Fibroblast of mammary gland (primary cell): ENCODE measurements around the gene TAS2R40.
"Not testable (repeated sequence)": the region's sequence is repeated elsewhere in the genome, so short reads cannot be mapped to it uniquely, and the experiment has no call there.

Source experiments
- DNase-seq: peaks from one replicate; pipeline ENCODE4 v3.0.0-alpha.2; 2010; ENCODE audit warnings: low read depth
- H3K4me3 ChIP-seq: 2 replicates; pipeline ENCODE4 v1.5.1; 2011; ENCODE audit warnings: low read depth, mild to moderate bottlenecking, low read length, moderate library complexity; ENCODE audit not compliant: control insufficient read depth
- TF ChIP-seq, protein P1 (sequence below): conservative IDR thresholded peaks from 2 replicates; pipeline ENCODE4 v1.5.1; 2011; ENCODE audit warnings: low read depth, low read length, inconsistent platforms; ENCODE audit not compliant: control insufficient read depth, insufficient read depth

TAS2R40 gene

DNA sequence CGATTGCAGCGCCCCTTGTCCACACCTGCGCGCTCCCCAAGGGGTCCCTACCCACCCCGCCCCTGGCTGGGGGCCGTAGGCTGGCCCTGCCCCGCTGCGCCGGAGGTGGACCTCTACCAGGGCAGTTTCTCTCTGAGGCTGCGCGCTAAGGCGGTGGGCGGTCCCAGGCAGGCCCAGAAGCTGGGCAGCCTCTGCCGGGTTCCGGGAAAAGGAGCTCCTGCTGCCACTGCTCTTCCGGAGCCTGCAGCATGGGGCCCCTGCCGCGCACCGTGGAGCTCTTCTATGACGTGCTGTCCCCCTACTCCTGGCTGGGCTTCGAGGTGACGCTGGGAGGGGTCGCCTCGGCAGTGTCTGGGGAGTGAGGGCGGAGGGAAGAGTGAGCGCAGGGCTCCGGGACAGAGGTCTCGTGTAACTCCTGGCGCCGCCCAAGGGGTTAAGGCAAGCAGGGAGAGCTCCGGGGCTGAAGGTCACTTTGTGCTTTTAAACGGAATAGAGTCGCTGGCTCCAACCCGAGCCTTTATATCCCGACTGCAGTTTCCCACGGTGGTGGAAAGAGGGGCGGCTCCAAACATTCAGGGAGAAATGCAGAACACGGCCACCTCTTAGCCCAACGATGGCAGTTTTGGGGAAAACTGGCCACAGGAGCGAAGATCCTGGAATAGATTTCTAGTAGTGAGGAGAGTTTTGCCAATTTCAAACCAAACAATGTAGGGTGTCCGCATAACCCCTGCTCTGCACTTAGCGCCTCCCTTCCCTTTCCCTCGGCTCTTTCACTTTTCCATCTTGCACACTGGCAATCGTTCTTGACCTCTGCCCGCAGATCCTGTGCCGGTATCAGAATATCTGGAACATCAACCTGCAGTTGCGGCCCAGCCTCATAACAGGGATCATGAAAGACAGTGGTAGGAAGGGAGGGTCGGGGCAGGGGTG is 41.7 kb downstream of the TAS2R40 start, which contains the start of gene GSTK1:
GSTK1 (plus strand) TSS at position 176 of the 930 bp plus-strand sequence; CDS start at position 249, 73 bp downstream.
- DNase-seq = peak; percentile 51

DNA sequence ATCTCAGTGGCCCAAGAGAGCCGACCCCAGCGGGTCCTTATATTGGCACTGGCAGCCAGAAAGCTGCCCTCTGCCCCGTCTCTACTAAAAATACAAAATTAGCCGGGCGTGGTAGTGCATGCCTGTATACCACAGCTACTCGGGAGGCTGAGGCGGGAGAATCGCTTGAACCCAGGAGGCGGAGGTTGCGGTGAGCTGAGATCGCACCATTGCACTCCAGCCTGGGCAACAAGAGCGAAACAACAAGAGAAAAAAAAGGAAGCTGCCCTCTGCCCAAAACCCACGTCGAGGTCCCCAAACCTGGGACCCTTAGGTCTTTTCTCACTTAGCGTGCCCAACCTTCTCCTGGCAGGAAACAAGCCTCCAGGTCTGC is 42.3 kb downstream of the TAS2R40 start:
- DNase-seq = not testable (repeated sequence)
- peak overlapping the region; percentile 89 for H3K4me3 ChIP-seq

More for the DNA sequence above, 41.7 kb downstream of the TAS2R40 start, which contains the start of gene GSTK1:
- H3K4me3 ChIP-seq = peak within 1 kb of the TSS; percentile 89
- TF ChIP-seq, protein P1, sequence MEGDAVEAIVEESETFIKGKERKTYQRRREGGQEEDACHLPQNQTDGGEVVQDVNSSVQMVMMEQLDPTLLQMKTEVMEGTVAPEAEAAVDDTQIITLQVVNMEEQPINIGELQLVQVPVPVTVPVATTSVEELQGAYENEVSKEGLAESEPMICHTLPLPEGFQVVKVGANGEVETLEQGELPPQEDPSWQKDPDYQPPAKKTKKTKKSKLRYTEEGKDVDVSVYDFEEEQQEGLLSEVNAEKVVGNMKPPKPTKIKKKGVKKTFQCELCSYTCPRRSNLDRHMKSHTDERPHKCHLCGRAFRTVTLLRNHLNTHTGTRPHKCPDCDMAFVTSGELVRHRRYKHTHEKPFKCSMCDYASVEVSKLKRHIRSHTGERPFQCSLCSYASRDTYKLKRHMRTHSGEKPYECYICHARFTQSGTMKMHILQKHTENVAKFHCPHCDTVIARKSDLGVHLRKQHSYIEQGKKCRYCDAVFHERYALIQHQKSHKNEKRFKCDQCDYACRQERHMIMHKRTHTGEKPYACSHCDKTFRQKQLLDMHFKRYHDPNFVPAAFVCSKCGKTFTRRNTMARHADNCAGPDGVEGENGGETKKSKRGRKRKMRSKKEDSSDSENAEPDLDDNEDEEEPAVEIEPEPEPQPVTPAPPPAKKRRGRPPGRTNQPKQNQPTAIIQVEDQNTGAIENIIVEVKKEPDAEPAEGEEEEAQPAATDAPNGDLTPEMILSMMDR = no peak

DNA sequence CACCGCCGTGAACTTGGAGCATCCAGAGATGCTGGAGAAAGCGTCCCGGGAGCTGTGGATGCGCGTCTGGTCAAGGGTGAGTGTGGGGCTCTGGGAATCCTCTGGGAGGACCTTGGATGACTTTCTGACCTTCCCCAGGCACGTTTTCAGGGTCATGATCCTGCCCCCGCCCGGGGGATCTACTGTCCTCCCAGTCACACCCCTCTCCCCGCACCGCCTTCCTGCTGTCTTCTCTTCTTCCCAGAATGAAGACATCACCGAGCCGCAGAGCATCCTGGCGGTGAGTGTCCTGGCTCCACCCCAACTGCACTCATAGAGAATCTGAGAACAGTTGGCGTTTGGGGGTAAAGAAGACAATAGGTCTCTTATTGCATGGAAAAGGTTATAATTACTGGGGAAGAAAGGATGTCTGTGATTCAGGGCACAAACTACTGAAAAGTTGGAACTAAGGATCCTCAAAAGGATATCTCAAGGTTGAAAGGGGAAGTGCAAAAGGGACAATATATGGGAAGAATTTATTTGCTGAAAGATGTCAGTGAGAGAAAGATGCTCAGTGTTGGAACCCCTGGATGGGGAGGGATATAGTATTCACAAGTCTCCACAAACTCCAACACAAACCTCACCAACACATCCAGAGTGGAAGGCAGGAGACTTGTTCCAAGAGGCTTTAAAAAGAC is 43.3 kb downstream of the TAS2R40 start:
- DNase-seq = peak; percentile 18
- TF ChIP-seq, protein P1 = no peak
- no peak overlapping the region for H3K4me3 ChIP-seq

DNA sequence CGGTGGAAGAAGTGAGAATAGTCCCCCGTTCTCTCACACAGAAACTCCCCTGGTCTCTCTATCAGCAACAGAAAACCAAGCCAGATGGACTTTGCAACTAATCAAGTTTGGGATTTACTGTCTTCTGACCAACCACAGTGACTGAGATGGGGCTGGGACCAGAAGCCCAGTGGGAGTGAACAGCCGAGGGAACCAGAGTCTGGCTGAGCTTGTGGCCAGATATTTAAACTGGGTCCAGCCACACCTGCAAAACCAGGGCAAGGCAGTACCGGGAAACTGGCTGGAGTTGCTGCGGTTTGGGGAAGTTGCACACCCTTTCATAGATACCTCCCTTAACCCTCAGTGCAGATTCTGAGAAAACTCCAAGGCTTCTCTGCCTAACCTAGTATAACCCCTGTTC is 47.4 kb downstream of the TAS2R40 start:
- no peak for DNase-seq
- TF ChIP-seq, protein P1 = no peak
- no peak overlapping the region for H3K4me3 ChIP-seq

DNA sequence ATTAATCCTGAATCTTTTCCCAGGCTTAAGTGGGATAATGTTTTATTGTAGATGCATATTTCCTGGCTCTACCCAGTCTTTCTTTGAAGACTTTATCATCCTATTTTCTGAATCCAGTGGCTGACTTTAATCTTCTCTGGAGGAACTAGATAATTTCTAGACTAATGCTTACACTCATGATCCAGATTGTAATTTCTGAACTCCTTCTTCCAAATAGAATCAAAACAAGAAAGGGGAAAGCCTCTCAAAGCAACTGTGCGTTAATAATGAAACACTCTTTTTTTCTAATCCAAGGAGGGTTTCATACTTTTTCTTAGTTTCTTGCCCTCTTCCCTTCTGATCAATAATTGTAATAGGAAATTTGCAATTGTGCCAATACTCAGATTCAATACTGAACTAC is 49.4 kb downstream of the TAS2R40 start:
- H3K4me3 ChIP-seq = no peak overlapping the region
- no peak for DNase-seq
- TF ChIP-seq, protein P1 = no peak
